Keratinocyte (primary cell): ENCODE results near the gene CCDC180.

Experiments
- CTCF ChIP-seq, 3 experiments: IDR thresholded peaks in 1 of 3; conservative IDR thresholded peaks in 1 of 3; optimal IDR thresholded peaks in 1 of 3; 2 replicates in 2 of 3; 3 replicates in 1 of 3; pipeline versions ENCODE3 to v1.5.1; 2011; ENCODE audit warnings: low read length in 3 of 3, mild to moderate bottlenecking in 3 of 3, moderate library complexity in 2 of 3, control low read depth in 1 of 3, inconsistent platforms in 1 of 3; ENCODE audit not compliant: insufficient read depth in 2 of 3; ENCODE audit errors: extremely low read depth in 1 of 3
- EZH2 ChIP-seq: IDR thresholded peaks from one replicate; pipeline ENCODE4 v1.6.1; 2012; ENCODE audit warnings: inconsistent platforms, mild to moderate bottlenecking, low read length, moderate library complexity

GRCh38 chr9:97293818-97294217, 13.6 kb upstream of the CCDC180 start:
- TF ChIP-seq CTCF (optimal IDR thresholded peaks at IDR 0.05 in 1 of 3, IDR thresholded peaks at IDR 0.05 in 1 of 3, conservative IDR thresholded peaks at IDR 0.05 in 1 of 3; ENCODE audit: extremely low read depth in 1 of 3, insufficient read depth in 2 of 3, low read length in 3 of 3): no peak
- no peak for TF ChIP-seq EZH2
